Amygdala (tissue), 56 donors: ENCODE results near the gene LCE1E.

Source experiments
- DNase-seq, 56 donors: peaks; one replicate each; lab custom pipeline; 2025; lab: John Stamatoyannopoulos, UW

LCE1E gene

GRCh38 chr1:152777510-152778137, 8.4 kb upstream of the LCE1E start:
- no peak for DNase-seq

GRCh38 chr1:152783095-152783494, 3.0 kb upstream of the LCE1E start:
- no peak for DNase-seq

DNA sequence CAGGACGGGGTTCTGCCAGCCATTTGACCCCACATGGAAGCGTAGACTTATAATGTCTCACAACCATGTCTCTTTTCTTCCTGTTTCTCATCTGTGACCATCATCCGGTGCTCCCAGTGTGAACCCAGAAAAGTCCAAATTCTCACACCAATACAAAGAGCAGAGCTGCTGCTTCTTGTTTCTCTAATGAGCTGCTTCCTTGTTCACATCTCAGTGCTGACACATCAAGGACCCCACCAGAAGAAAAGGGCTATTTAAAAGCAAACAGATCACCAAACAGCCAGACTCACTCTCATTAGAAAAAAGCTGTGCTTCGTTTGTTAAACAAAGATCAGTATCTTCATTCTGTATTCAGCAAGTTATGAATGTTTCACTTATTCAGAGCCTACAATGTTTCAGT, 9.6 kb downstream of the LCE1E start:
- DNase-seq = peak in 1 of 56 donors; percentile 0

GRCh38 chr1:152796421-152796820, 10.4 kb downstream of the LCE1E start, which contains the start of gene LCE1D:
TSS of gene LCE1D (plus strand) at chr1:152796721. CDS start at chr1:152797795, 1,074 bp downstream.
- no peak for DNase-seq

GRCh38 chr1:152801333-152801732, 15.3 kb downstream of the LCE1E start:
- no peak for DNase-seq

DNA sequence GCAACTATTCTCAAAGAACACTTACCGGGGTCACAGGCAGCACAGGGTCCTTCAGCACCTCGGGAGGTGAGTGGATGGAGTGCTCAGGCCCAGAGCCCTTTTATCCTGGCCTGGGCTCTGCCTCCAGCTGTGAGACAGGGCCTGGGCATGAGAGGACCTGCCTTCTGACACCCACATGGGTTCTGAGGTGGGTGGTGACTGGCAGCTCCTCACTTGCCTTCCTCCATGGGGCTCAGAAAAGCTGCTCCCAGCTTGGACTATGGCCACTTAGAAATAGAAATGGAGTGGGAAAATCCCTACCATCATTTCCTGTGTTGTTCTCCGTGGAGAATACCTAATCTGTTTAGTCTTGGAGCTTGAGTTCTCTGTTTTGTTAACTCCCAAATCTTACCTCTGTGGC, 20.5 kb downstream of the LCE1E start, which contains the start of gene LCE1C:
Gene LCE1C, minus strand, starts transcription at position 76 of the 400 bp plus-strand sequence. CDS start 1,173 bp downstream, outside the sequence.
- DNase-seq = no peak

DNA sequence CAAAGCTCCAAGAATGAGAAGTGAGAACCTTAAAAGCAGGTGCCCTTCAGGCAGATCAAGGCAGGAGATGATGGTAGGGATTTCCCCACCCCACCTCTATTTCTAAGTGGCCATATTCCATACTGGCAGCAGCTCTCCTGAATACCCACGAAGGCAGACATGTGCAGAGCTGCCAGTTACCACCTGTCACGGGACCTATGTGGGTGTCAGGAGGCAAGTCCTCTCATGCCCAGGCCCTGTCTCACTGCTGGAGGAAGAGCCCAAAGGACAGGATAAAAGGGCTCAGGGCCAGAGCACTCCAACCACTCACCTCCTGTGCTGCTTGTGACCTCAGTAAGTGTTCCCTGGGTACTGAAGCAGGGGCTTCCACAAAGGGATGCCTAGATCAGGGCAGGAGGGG, 25.0 kb downstream of the LCE1E start:
- no peak for DNase-seq

DNA sequence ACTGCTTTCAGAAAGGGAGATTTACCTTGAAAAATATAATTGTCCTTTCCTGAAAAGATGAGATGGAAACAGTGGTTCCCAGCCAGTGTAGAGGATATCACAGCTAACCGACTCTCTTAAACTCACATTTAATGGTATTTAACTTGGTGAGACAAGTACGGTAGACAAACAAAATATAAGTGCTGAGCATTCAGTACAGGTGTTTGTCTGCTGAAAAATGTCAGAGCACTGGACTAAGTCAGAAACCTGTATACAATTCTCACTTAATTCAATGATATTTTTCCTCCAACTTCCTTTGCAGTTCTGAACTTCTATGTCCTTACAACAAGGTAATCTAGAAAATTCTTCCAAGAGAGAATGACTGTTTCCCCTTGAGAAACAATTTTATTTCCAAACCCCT, 25.6 kb downstream of the LCE1E start, which contains the start of gene LCE1B:
Gene LCE1B, plus strand, starts transcription at position 301 of the 400 bp plus-strand sequence. CDS start 476 bp downstream, outside the sequence.
- DNase-seq = no peak

DNA sequence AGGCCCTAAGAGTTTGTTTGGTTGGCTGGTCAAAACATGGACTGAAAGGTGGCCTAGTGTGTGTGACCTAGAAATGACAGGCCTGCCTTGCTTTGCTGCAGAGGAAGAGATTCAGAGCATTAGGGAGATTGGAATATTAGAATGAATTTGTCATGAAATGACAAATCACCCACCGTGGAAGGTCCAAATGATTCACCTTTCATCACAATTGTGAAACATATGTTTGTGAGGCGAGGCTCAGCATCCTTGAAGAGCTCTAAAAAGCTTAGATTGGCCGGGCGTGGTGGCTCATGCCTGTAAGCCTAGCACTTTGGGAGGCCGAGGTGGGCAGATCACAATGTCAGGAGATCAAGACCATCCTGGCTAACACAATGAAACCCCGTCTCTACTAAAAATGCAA, 31.3 kb downstream of the LCE1E start:
- DNase-seq = no peak

DNA sequence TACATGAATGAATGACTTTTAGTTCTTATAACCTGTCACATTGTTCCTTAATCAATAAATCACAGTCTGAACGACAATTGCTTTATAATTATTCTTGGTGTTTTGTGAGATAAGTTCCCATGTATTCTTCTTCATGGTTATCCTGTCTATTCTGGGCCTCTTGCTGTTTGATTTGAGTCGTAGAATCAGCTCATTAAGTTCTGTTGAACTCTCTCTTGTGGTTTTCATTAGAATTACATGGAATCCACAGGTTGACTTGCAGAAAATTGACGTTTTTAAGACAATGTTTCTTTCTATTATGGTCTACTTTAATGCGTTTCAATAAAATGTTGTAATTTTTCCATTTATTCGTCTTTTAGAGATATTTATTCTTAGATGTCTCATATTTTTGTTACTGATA, 37.2 kb downstream of the LCE1E start:
- no peak for DNase-seq

DNA sequence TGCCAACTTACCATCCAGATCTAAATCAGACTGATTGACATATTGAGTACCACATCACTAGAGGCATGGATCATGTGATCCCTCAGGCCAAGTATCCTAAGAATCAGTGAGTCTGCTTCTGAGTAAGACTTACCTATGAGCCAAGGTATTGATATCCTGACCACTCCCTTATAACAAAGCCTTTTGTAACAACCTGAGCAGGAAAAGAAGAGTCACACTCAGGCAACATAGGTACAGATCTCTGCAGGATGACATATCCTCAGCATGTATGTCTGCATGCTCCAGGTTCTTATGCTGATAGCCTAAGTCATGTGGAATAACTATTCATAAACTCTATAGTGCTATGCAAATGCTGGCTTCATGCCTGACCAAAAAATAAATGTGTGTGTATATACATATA, 38.9 kb downstream of the LCE1E start:
- no peak for DNase-seq

DNA sequence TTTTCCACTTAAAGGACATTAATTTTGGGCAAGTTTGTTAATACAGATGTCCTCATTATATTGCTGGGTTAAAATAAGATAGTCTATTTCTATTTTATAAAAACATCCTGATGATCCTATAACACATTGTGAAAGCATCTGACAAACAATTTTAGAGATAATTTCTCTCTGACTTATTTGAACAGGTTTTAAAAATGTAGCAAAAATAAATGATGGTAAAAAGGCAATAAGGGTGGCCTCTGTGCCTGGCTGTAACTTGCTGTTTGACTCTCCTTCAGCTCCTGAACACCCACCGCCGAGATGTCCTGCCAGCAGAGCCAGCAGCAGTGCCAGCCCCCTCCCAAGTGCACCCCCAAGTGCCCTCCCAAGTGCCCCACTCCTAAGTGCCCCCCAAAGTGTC, 41.1 kb downstream of the LCE1E start, which contains the start of gene LCE1A:
Gene LCE1A, plus strand, starts transcription at position 301 of the 400 bp plus-strand sequence. Its CDS starts 0 bp downstream, at position 301.
- DNase-seq = no peak

GRCh38 chr1:152836870-152837269, 50.8 kb downstream of the LCE1E start:
- no peak for DNase-seq
